DND-41 (cell line): ENCODE data around the gene PLPPR2.

ENCODE experiments used
- CTCF ChIP-seq: IDR thresholded peaks from 2 replicates; pipeline ENCODE4 v1.5.1; 2012; ENCODE audit warnings: borderline replicate concordance, low read length, moderate library complexity, mild to moderate bottlenecking; ENCODE audit not compliant: poor library complexity, severe bottlenecking; ENCODE audit errors: extremely low read depth
- EZH2 ChIP-seq: IDR thresholded peaks from 3 replicates; pipeline ENCODE4 v1.6.1; 2012; ENCODE audit warnings: borderline replicate concordance, low read depth, mild to moderate bottlenecking, moderate library complexity, low read length, inconsistent platforms; ENCODE audit not compliant: severe bottlenecking

- TF ChIP-seq CTCF (no peak), EZH2 (no peak)
Observed at GRCh38 chr19:11365557-11366117, 10.4 kb downstream of the PLPPR2 start.
